Fibroblast of the aortic adventitia (primary cell): ENCODE results near the gene ATP5F1D. TPM values are rescaled to one million over a fixed set of nuclear protein-coding genes. Genes with fewer than 3 reads are reported as not detected.

ENCODE experiments used
- DNase-seq: peaks from one replicate; pipeline ENCODE4 v3.0.0-alpha.2; 2010; ENCODE audit warnings: low read depth
- H3K4me3 ChIP-seq: 2 replicates; pipeline ENCODE4 v1.5.1; 2011; ENCODE audit warnings: low read depth, mild to moderate bottlenecking, control low read depth, low read length, moderate library complexity
- total RNA-seq: library from RNA; depleted of rRNA; stranded (reverse); fragments of >200 nt; gene quantifications from 2 replicates; pipeline ENCODE4 v1.2.3, GENCODE V29; 2012; ENCODE audit warnings: low replicate concordance
- TF ChIP-seq, protein P1 (sequence below): IDR thresholded peaks from 2 replicates; pipeline ENCODE4 v1.5.1; 2011; ENCODE audit warnings: mild to moderate bottlenecking, low read length, control low read depth, inconsistent platforms; ENCODE audit not compliant: insufficient read depth

ATP5F1D gene
- total RNA-seq, 1 donor = 15.7 TPM

DNA sequence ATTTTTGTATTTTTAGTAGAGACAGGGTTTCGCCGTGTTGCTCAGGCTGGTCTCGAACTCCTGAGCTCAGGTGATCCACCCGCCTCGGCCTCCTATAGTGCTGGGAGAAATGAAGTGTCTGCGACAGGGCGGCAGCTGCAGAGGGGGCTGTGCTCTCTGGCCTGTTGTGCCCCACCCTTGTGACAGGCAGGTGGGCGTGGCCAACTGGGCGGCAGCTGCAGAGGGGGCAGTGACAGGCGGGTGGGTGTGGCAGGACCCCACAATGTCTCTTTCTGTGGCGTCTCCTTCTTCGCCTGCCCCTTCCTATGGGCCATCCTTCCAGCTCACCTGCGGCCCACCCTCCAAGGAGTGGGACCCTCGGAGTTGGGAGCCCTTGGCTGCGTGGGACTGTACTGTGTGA lies 24.2 kb upstream of the ATP5F1D start:
- no peak for DNase-seq
- no peak overlapping the region for H3K4me3 ChIP-seq
- TF ChIP-seq, protein P1, sequence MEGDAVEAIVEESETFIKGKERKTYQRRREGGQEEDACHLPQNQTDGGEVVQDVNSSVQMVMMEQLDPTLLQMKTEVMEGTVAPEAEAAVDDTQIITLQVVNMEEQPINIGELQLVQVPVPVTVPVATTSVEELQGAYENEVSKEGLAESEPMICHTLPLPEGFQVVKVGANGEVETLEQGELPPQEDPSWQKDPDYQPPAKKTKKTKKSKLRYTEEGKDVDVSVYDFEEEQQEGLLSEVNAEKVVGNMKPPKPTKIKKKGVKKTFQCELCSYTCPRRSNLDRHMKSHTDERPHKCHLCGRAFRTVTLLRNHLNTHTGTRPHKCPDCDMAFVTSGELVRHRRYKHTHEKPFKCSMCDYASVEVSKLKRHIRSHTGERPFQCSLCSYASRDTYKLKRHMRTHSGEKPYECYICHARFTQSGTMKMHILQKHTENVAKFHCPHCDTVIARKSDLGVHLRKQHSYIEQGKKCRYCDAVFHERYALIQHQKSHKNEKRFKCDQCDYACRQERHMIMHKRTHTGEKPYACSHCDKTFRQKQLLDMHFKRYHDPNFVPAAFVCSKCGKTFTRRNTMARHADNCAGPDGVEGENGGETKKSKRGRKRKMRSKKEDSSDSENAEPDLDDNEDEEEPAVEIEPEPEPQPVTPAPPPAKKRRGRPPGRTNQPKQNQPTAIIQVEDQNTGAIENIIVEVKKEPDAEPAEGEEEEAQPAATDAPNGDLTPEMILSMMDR = no peak

DNA sequence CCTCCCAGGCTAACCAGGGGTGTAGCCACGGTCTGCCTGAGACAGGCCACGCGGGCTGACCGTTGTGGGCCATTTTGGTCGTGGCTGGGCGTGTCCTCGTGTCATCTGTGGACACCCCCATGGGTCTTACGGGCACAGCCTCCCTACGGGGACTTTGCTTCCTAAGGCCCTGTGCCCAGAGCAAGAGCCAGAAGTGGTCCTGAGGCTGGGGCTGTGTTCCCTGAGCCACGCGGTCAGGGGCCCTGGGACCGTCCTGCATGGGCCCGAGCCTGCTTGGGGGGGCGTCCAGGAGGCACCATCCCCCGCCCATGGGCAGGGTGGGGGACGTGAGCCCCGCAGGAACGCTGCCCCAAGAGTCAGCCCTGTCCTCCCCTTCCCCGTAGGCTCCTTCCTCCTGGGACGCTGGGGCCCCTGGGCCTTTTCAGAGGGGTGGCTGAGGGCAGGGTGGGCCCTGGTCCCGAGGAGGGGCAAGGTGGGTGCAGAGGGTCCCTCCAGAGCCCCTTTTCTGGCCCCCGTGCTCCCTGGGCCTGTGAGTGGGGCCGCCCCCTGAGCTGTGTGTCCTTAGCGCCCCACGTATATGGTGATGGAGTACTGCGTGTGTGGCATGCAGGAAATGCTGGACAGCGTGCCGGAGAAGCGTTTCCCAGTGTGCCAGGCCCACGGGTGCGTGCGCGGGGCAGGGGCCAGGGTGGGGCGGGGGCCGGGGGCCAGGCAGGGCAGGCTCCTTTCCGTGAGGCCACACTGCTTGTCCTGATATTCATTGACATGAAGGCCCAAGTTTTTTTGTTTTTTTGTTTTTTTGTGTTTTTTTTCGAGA lies 22.6 kb upstream of the ATP5F1D start:
- no peak overlapping the region for H3K4me3 ChIP-seq
- no peak for DNase-seq
- TF ChIP-seq, protein P1 = no peak

DNA sequence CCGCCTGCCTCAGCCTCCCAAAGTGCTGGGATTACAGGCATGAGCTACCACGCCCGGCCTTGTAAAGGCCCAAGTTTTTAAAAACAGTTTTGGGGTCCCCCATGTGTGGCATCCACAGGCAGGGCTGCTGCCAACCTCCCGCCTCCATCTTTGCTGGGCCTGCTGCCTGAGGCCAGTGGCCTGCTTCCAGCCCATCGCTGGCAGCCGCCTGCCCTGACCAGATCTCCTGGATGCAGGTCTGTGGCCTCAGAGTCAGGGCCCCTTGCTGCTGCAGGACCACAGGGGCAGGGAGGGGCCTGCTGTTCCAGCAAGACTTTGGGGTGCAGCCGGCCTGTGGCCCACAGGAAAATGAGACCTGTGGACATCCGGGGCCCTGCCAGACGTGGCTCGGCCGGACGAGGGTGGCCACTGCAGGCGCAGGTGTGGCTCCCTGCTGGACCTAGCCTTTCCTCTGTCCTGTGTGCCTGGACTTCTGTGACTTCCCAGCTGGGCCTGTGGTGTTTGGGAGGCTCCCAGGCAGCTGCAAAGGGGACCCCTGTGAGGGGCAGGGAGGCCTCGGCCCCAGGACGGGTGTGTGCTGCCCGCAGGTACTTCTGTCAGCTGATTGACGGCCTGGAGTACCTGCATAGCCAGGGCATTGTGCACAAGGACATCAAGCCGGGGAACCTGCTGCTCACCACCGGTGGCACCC lies 21.6 kb upstream of the ATP5F1D start:
- TF ChIP-seq, protein P1 = no peak
- no peak for DNase-seq

DNA sequence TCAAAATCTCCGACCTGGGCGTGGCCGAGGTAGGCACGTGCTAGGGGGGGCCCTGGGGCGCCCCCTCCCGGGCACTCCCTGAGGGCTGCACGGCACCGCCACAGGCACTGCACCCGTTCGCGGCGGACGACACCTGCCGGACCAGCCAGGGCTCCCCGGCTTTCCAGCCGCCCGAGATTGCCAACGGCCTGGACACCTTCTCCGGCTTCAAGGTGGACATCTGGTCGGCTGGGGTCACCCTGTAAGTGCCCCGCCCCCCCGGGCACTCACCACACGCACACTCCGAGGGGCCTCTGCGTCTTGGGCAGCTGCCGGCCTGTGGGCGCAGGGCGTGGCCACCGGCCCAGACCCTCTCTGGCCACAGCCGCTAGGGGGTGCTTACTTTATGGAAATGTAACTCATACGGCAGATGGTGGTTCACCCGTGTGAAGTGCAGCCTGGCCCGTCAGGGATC lies 21.0 kb upstream of the ATP5F1D start:
- no peak for DNase-seq
- TF ChIP-seq, protein P1 = peak; percentile 21
- H3K4me3 ChIP-seq = no peak overlapping the region

More for the DNA sequence above, 21.6 kb upstream of the ATP5F1D start:
- H3K4me3 ChIP-seq = no peak overlapping the region

DNA sequence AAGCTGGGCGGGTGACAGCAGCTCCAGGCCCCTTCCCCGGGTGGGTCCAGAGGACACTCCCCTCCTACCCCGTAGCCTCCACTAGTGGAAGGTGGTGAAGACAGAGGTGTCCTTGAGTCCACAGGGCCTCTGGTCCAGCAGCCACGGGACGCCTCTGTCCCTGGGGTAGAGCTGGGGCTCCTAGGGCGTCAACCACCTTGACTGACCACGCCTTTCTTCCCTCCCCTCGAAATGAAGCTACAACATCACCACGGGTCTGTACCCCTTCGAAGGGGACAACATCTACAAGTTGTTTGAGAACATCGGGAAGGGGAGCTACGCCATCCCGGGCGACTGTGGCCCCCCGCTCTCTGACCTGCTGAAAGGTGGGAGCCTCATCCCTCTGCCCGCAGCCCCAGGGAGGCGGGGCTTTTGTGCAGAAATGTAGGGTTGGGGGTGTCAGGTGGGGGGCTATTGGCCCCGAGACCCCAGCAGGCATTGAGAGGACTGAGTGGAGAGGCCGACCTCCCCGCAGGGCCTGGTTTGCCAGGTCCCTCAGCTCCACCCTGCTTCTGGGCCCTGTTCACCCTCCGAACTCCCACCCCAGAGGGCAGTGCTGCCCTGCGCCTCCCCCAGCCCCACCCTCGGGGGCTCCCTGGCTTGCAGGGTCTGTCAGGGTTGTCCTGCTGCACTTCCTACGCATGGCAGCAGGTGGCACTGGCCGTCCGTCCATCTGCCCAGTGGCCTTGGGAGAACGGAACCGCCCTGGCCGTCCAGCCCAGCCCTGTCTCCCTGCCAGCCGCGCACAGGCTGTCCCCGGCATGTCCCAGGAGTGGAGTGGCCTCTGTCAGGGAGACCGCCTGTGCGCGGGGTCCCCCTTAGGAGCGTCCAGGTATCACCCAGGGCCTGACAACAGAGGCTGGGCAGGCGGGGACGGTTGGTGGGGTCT lies 20.3 kb upstream of the ATP5F1D start:
- TF ChIP-seq, protein P1 = peak; percentile 72
- DNase-seq = peak; percentile 51

DNA sequence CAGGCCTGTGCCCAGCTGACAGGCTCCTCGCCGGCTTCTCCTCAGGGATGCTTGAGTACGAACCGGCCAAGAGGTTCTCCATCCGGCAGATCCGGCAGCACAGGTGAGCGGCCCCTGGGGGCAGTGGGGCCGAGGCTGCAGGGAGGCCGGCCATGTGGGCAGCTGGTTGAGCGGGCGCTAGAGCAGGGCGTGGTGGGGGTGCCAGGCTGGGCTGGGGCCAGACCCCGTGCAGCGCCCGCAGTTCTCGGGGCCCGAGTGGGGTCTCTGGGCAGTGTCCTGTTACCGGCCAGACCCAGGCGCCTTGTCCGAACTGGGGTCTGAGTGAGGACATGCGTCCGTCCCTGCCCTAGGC lies 19.7 kb upstream of the ATP5F1D start:
- TF ChIP-seq, protein P1 = no peak
- no peak for DNase-seq
- no peak overlapping the region for H3K4me3 ChIP-seq

More for the DNA sequence above, 20.3 kb upstream of the ATP5F1D start:
- no peak overlapping the region for H3K4me3 ChIP-seq
